Activated CD8-positive, alpha-beta memory T cell treated with anti-CD3 and anti-CD28 coated beads for 24 hours (primary cell): ENCODE data around the gene MRI1.
A peak's percentile ranks its signal among the peaks of the same experiment; 100 is the strongest.

Experiments used
- DNase-seq: peaks from one replicate; pipeline ENCODE4 v3.0.0-alpha.2; 2020

MRI1 gene

GRCh38 chr19:13795595-13796300 is 31.4 kb downstream of the MRI1 start:
- DNase-seq: no peak

DNA sequence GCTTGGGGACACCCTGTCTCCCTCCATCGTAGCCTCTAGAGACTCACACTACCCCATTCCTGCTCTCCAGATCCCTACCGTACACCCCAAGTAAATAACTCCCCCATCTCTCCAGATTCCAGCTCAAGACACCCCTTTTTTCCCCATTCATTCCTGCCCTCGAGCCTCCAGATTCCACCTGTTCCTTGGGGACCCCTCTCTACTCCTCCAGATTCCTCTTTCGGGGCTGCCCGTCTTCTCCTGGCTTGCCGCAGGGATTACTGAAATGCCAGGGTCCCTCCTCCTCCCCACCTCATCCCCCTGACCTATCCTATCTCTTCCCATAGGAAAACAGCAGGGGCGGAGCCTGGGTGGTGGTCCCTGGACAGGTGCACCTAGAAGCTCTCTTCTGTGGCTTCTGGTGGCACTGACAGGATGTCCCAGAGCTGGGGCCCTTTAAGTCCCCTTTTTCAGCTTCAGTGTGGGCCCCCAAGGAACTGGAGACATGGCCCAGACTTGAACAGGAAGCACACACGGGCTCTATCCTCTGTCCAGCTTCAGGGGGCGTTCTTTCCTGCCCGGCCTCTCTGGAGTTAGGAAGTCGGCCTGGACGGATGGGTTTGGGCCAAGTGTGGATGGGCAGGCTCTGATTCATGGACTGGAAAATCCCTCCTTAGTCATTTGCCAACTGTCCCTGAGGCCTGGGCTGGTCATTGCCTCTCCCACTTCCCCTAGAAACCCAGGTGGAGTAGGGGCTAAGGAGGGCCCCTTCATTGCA is 32.2 kb downstream of the MRI1 start:
- DNase-seq: no peak

DNA sequence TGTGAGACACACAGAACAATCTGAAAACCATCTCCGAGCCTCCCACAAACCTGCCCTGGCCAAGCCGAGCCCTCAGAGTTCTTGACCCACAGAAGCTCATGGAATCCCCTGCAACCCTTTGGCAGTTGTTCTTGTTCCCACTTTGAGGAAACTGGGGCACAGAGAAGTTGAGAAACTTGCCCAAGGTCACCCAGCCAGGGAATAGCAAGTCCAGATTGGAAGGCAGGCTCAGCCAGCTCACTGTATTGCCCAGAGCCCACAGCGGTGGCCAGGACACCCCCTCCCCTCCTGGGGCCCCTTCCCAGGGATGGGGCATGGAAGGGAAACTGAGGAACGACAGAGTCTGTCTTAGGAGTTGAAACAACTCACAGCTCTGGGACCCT is 32.7 kb downstream of the MRI1 start:
- DNase-seq: no peak

DNA sequence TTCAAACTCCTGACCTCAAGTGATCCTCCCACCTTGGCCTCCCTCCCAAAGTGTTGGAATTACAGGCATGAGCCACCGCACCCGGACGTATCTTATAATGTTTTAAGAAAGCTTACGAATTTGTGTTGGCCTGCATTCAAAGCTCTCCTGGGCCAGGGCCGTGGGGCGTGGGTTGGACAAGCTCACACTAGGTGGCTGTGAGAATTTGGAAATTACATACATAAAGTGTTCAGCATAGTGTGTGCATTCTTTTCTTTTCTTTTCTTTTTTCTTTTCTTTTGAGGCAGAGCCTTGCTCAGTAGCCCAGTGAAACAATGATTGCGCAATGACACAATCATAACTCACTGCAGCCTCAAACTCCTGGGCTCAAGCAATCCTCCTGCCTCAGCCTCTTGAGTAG is 33.5 kb downstream of the MRI1 start:
- no peak for DNase-seq

- DNase-seq: no peak
Measured at GRCh38 chr19:13799669-13800068, 35.3 kb downstream of the MRI1 start.

DNA sequence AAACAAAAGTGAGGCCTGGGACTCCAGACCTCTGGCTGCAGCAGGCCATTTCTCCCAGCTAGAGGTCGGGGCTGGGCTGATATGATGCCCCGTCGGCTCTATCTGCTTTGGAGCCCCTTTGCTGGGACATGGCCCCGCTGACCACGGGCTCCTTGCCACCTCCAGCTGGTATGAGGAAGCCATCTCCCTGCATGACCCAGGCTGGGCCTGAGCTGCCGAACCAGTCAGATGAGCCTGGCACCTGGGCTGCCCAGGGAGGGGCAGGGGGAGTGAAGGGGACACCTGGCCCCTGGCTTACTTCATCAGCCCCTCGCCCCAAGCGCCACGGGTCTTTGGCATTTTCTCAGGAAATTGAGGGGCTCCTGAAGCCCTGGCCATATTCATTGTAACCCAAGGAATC is 38.7 kb downstream of the MRI1 start:
- DNase-seq: no peak

GRCh38 chr19:13804830-13805683 is 40.7 kb downstream of the MRI1 start:
- DNase-seq: no peak

DNA sequence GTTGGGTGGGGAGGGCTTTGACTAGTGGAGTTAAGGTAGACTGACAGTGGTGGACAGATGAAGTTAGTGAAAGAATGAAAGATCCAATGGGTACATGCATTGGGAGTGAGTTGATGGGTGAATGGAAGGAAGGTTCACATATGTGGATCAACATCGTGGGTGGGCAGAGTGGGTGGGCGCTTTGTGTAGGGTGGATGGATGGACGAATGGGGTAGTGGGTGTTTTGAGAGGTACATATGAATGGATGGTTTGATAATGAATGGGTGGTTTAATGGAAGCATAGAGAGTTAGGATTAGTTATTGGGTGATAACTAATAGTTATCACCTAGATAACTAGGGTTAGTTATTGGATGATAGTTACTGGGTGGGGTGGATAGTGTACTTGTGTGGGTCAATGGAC is 42.4 kb downstream of the MRI1 start:
- no peak for DNase-seq

DNA sequence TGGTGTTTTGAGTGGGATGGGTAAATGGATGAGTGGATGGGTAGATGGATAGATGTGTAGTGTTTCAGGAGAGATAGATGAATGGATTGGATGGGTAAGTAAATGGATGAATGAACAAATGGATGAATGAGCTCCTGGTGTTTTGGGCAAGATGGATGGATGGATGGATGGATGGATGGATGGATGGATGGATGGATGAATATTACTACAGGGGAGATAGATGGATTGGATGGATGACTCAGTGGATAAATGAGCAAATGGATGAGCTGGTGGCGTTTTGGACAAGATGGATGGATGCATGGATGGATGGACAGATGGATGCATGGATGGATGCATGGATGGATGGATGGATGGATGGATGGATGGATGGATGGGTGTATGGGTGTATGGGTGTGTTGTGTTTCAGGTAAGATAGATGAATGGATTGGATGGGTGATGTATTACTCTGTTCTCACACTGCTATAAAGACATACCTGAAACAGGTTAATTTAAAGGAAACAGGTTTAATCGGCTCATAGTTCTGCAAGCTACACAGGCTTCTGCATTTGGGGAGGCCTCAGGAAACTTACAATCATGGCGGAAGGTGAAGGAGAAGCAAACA is 43.2 kb downstream of the MRI1 start:
- DNase-seq: no peak

DNA sequence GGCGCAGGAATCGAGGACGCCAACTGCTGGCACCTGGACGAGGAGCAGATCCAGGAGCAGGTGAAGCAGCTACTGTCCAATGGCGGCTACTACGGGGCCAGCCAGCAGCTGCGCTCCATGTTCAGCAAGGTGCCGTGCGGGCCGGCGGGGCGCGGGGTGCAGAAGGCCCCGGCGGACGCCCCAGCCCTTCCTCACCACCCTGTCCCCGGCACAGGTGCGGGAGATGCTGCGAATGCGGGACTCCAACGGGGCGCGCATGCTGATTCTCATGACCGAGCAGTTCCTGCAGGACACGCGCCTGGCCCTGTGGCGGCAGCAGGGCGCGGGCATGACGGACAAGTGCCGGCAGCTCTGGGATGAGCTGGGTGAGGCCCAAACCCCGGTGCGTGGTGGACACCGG is 44.5 kb downstream of the MRI1 start:
- DNase-seq: no peak

DNA sequence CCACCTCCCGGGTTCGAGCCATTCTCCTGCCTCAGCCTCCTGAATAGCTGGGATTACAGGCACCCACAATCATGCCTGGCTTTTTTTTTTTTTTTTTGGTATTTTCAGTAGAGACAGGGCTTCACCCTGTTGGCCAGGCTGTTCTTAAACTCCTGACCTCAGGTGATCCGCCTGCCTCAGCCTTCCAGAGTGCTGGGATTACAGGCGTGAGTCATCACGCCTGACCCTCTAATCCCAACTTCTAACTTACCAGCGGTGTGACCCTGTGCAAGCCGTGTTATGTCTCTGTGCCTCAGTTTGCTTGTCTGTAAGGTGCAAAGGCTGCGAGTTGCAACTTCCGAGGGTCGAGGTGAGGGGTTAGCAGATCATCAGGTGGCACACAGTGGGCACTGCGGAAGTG is 48.2 kb downstream of the MRI1 start:
- DNase-seq: no peak

GRCh38 chr19:13813147-13813546 is 48.8 kb downstream of the MRI1 start:
- no peak for DNase-seq

DNA sequence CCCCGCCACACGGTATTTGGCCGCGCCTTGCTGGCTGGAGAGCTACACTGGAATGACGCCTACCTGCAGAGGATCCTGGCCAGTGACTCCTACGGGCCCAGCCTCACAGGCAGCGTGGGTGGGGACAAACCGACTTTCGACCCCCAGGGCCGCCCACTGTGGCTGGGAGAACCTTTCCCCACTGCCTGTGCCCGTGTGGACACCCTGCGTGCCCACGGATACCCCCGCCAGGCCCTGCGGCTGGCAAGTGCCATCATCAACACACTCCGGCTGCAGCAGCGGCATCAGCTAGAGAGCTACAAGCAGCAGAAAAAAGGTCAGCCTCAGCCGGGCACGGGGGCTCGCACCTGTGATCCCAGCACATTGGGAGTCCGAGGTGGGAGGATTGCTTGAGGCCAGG is 50.2 kb downstream of the MRI1 start:
- DNase-seq: no peak

- DNase-seq: no peak
Measured at GRCh38 chr19:13817018-13817614, 52.8 kb downstream of the MRI1 start.

DNA sequence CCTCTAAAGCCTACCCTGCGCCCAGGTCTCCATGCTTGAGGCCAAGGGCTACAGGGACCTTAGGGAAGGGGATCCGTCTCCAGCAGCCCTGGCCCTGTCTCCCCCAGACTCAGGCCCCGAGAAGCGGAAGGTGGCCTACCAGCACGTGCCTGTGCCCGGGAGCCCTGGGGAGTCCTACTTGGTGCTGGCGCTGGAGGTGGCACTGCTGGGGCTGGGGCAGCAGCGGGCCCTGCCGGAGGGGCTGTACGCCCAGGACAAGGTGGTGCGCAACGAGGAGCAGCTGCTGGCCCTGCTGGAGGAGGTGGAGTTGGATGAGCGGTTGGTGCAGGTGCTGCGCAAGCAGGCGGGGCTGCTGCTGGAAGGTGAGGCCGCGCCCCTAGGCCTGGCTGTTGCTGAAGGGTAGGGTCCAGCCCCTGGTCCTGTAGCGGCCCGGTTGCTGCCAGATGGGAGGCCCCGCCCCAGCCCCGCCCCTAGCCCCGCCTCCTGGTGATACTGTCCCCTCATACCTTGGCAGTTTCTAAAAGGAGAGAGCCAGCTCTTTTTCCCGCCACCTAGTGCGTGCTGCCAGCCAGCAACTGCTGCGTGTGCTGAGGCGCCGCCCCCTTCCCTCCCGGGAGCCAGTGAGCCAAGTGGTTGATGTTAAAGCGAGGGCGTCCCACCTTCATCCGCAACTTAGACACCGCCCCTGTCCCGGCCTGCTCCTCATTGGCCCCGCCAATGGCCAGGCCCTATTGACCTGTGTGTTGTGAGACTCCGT is 53.5 kb downstream of the MRI1 start:
- DNase-seq: peak; percentile 69

DNA sequence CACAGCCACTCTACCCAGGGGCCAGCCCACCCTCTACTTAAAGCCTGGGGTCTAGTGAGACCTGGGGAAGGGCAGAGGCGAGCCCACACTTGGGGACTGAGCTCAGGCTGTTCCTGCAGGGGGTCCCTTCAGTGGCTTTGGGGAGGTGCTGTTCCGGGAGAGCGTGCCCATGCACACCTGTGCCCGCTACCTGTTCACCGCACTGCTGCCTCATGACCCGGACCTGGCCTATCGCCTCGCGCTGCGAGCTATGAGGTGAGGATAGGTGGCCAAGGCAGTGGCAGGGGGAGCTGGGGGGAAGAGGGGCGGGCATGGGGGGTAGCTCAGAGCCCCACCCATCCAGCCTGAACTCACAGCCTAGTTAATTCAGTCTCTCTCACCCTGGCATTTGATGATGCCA is 54.9 kb downstream of the MRI1 start:
- DNase-seq: no peak

GRCh38 chr19:13821292-13821691 is 57.0 kb downstream of the MRI1 start:
- no peak for DNase-seq

DNA sequence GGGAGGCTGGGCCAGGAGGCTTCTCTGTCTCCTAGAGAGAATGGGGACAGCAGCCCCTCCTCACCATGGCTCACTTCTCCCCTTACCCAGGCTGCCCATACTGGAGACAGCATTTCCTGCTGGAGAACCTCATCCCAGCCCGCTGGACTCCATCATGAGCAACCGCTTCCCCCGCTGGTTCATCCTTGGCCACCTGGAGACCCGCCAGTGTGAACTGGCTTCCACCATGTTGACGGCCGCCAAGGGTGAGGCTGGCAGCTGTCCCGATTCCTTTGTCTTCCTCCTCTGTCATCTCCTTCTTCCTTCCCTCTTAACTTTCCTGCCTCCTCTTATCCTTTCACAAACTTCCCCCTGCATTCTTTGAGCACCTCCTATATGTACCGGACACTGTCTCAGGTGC is 58.9 kb downstream of the MRI1 start:
- DNase-seq: no peak
